AG10803 (cell line): Measurements from ENCODE around the gene EPHA2.

Experiments
- DNase-seq: peaks from one replicate; pipeline ENCODE4 v3.0.0; 2010; ENCODE audit warnings: low read depth
- H3K4me3 ChIP-seq: 2 replicates; pipeline ENCODE4 v1.5.1; 2011; ENCODE audit warnings: mild to moderate bottlenecking, low read length, control low read depth
- CTCF ChIP-seq: conservative IDR thresholded peaks from 2 replicates; pipeline ENCODE4 v1.5.1; 2011; ENCODE audit warnings: mild to moderate bottlenecking, low read length, control low read depth, inconsistent platforms

Gene EPHA2

GRCh38 chr1:16155537-16156410, at the start of gene EPHA2:
TSS of gene EPHA2 (minus strand) at chr1:16156069. CDS start at chr1:16155932, 137 bp downstream.
- DNase-seq: peak; percentile 77
- H3K4me3 ChIP-seq: peak within 1 kb of the TSS; percentile 80
- TF ChIP-seq CTCF: no peak

GRCh38 chr1:16205334-16205671, 49.4 kb upstream of the EPHA2 start:
- TF ChIP-seq CTCF: no peak
- no peak for DNase-seq
- H3K4me3 ChIP-seq: no peak overlapping the region

GRCh38 chr1:16204634-16205333, 48.9 kb upstream of the EPHA2 start:
- no peak for DNase-seq
- peak; percentile 36 for TF ChIP-seq CTCF
- H3K4me3 ChIP-seq: no peak overlapping the region

GRCh38 chr1:16204216-16204615, 48.3 kb upstream of the EPHA2 start:
- no peak for TF ChIP-seq CTCF
- H3K4me3 ChIP-seq: no peak overlapping the region
- no peak for DNase-seq

GRCh38 chr1:16203550-16203949, 47.7 kb upstream of the EPHA2 start:
- TF ChIP-seq CTCF: no peak
- no peak for DNase-seq

GRCh38 chr1:16202281-16203210, 46.7 kb upstream of the EPHA2 start:
- no peak overlapping the region for H3K4me3 ChIP-seq
- no peak for TF ChIP-seq CTCF
- no peak for DNase-seq

More at GRCh38 chr1:16203550-16203949, 47.7 kb upstream of the EPHA2 start:
- no peak overlapping the region for H3K4me3 ChIP-seq
